DND-41 (cell line): ENCODE measurements around the gene CHD9NB.

Source experiments
- ATAC-seq: fragments of 200-7000 bp; cut with Tn5 transposase; 3 replicates; pipeline ENCODE4 v1.9.1; 2021; ENCODE audit warnings: low read depth; ENCODE audit not compliant: insufficient read depth
- DNase-seq: peaks from one replicate; pipeline ENCODE4 v3.0.0-alpha.2; 2020
- H2AFZ ChIP-seq: 2 replicates; pipeline ENCODE4 v1.6.0; 2012; ENCODE audit warnings: low read depth, low read length
- H3K27ac ChIP-seq: 2 replicates; pipeline ENCODE4 v1.5.1; 2012; ENCODE audit warnings: low read length, inconsistent platforms
- H3K27me3 ChIP-seq: fragments of 200-600 bp; sonication (generic); 2 replicates; pipeline ENCODE4 v1.6.0; 2012; ENCODE audit warnings: low read length, mild to moderate bottlenecking, inconsistent platforms; ENCODE audit not compliant: insufficient read depth, poor library complexity
- H3K36me3 ChIP-seq: 2 replicates; pipeline ENCODE4 v1.5.1; 2012; ENCODE audit warnings: low read length, inconsistent platforms; ENCODE audit not compliant: insufficient read depth
- H3K4me1 ChIP-seq: 2 replicates; pipeline ENCODE4 v1.5.1; 2012; ENCODE audit warnings: mild to moderate bottlenecking, low read length; ENCODE audit not compliant: insufficient read depth
- H3K4me2 ChIP-seq: 2 replicates; pipeline ENCODE4 v1.6.0; 2012; ENCODE audit warnings: mild to moderate bottlenecking, moderate library complexity, low read length, inconsistent platforms; ENCODE audit not compliant: insufficient read depth
- H3K4me3 ChIP-seq, 2 experiments: fragments of 200-600 bp in 1 of 2; shearing (Covaris generic) in 1 of 2; 2 replicates each; pipeline ENCODE4 v1.5.1; 2012 to 2016; ENCODE audit warnings: inconsistent platforms in 2 of 2, low read length in 2 of 2, mild to moderate bottlenecking in 2 of 2, low read depth in 1 of 2, moderate library complexity in 1 of 2
- H3K79me2 ChIP-seq: 2 replicates; pipeline ENCODE4 v1.6.0; 2012; ENCODE audit warnings: low read length, inconsistent platforms; ENCODE audit not compliant: insufficient read depth
- H3K9ac ChIP-seq: 2 replicates; pipeline ENCODE4 v1.6.0; 2012; ENCODE audit warnings: low read depth, mild to moderate bottlenecking, inconsistent platforms, low read length, moderate library complexity
- H3K9me3 ChIP-seq: 2 replicates; pipeline ENCODE4 v1.5.1; 2012; ENCODE audit warnings: low read length, moderate library complexity, mild to moderate bottlenecking, inconsistent platforms; ENCODE audit not compliant: insufficient read depth, severe bottlenecking
- H4K20me1 ChIP-seq: 2 replicates; pipeline ENCODE4 v1.6.0; 2012; ENCODE audit warnings: low read length; ENCODE audit not compliant: insufficient read depth
- CTCF ChIP-seq: IDR thresholded peaks from 2 replicates; pipeline ENCODE4 v1.5.1; 2012; ENCODE audit warnings: borderline replicate concordance, low read length, moderate library complexity, mild to moderate bottlenecking; ENCODE audit not compliant: poor library complexity, severe bottlenecking; ENCODE audit errors: extremely low read depth
- EZH2 ChIP-seq: IDR thresholded peaks from 3 replicates; pipeline ENCODE4 v1.6.1; 2012; ENCODE audit warnings: borderline replicate concordance, low read depth, mild to moderate bottlenecking, moderate library complexity, low read length, inconsistent platforms; ENCODE audit not compliant: severe bottlenecking

Gene CHD9NB

GRCh38 chr16:53052519-53053501 is at the start of gene CHD9NB:
TSS of gene CHD9NB (minus strand) at chr16:53052897. CDS start at chr16:53044158, 8,739 bp downstream.
- ATAC-seq (no peak), DNase-seq (peak; percentile 27)
- peaks cover 29% of the 10 kb centered on the region for H3K79me2 ChIP-seq
- no peaks in the 10 kb centered on the region for H4K20me1 ChIP-seq
- no peaks in the 10 kb centered on the region for H3K36me3 ChIP-seq
- 0 out of 2 replicates have a peak within 1 kb of the TSS, but pooled peaks have one; percentile 16 for H3K9ac ChIP-seq
- H3K4me1 ChIP-seq, result peaks cover 47% of the 10 kb centered on the region
- peak within 1 kb of the TSS; percentile 83 for H2AFZ ChIP-seq
- peak within 1 kb of the TSS; percentile 42 for H3K27ac ChIP-seq
- H3K4me2 ChIP-seq, result peak within 1 kb of the TSS; percentile 65
- H3K27me3 ChIP-seq, result no peaks in the 10 kb centered on the region
- TF ChIP-seq CTCF (no peak), EZH2 (no peak)
- H3K4me3 ChIP-seq, result peak within 1 kb of the TSS in 1 of 2 experiments; percentile 39; a peak in 2 of 4 replicates
- H3K9me3 ChIP-seq, result no peaks in the 10 kb centered on the region

GRCh38 chr16:53100889-53101288 is 48.2 kb upstream of the CHD9NB start:
- Histone ChIP-seq H3K36me3 (no peaks in the 10 kb centered on the region), H3K4me2 (no peak overlapping the region), H3K4me1 (peaks cover 29% of the 10 kb centered on the region), H3K4me3 (no peak overlapping the region), H2AFZ (no peak overlapping the region), H3K9me3 (no peaks in the 10 kb centered on the region), H3K27ac (no peak overlapping the region), H3K27me3 (no peaks in the 10 kb centered on the region), H3K79me2 (peaks cover 61% of the 10 kb centered on the region), H3K9ac (no peak overlapping the region), H4K20me1 (no peaks in the 10 kb centered on the region)
- no peak for DNase-seq
- TF ChIP-seq CTCF (no peak), EZH2 (no peak)
- ATAC-seq, result no peak

GRCh38 chr16:53100131-53100748 is 47.5 kb upstream of the CHD9NB start:
- peak overlapping the region; percentile 84 for H3K27ac ChIP-seq
- peaks cover 64% of the 10 kb centered on the region for H3K79me2 ChIP-seq
- no peaks in the 10 kb centered on the region for H3K9me3 ChIP-seq
- peaks cover 29% of the 10 kb centered on the region for H3K4me1 ChIP-seq
- peak overlapping the region; percentile 67 for H2AFZ ChIP-seq
- DNase-seq (no peak), ATAC-seq (no peak)
- peak overlapping the region; percentile 61 for H3K9ac ChIP-seq
- H3K4me3 ChIP-seq, result peak overlapping the region; percentile 31 to 60; a peak in 3 of 4 replicates
- H3K4me2 ChIP-seq, result peak overlapping the region; percentile 84
- TF ChIP-seq CTCF, result no peak
- TF ChIP-seq EZH2, result no peak
- H3K27me3 ChIP-seq, result no peaks in the 10 kb centered on the region
- H4K20me1 ChIP-seq, result no peaks in the 10 kb centered on the region
- H3K36me3 ChIP-seq, result no peaks in the 10 kb centered on the region
